Lower leg skin (tissue), 3 donors: ENCODE measurements around the gene AP1G2.

Experiments used
- CTCF ChIP-seq, 3 donors: fragments of 450-650 bp; IDR thresholded peaks; one replicate each; pipeline ENCODE4 v1.5.1; 2016; ENCODE audit warnings: antibody characterized with exemption in 3 of 3, mild to moderate bottlenecking in 3 of 3, moderate library complexity in 2 of 3
- POLR2A ChIP-seq, 2 donors: fragments of 450-650 bp; IDR thresholded peaks; one replicate each; pipeline ENCODE4 v1.6.1; 2016 to 2017; ENCODE audit warnings: antibody characterized with exemption in 2 of 2, mild to moderate bottlenecking in 1 of 2, moderate library complexity in 1 of 2

GRCh38 chr14:23588884-23589598, 21.4 kb upstream of the AP1G2 start:
- TF ChIP-seq CTCF (IDR thresholded peaks at IDR 0.05) (peak in 1 of 3 donors; percentile 83), POLR2A (IDR thresholded peaks at IDR 0.05) (no peak)
